DMS79 (cell line): ENCODE results near the gene POTEJ.
"Not testable (repeated sequence)": the region's sequence is repeated elsewhere in the genome, so short reads cannot be mapped to it uniquely, and the experiment has no call there.

ENCODE experiments used
- DNase-seq: peaks from one replicate; lab custom pipeline; 2025; lab: John Stamatoyannopoulos, UW

Gene POTEJ

DNA sequence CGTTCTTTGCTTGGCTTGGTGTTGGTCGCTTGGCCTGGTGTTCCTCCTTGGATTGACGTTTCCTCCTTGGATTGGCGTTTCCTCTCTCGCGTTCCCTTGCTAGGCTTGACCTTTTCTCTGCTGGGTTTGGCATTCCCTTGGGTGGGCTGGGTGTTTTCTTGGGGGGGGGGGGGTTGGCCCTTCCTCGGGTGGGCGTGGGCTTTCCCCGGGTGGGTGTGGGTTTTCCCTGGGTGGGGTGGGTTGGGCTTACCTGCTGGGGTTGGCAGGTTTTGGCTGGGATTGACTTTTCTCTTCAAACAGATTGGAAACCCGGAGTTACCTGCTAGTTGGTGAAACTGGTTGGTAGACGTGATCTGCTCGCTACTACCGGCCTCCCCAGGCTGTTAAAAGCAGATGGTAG, at the start of gene POTEJ:
Gene POTEJ, plus strand, starts transcription at position 301 of the 400 bp plus-strand sequence. Its CDS starts 93 bp downstream, at position 394.
- not testable (repeated sequence) for DNase-seq

DNA sequence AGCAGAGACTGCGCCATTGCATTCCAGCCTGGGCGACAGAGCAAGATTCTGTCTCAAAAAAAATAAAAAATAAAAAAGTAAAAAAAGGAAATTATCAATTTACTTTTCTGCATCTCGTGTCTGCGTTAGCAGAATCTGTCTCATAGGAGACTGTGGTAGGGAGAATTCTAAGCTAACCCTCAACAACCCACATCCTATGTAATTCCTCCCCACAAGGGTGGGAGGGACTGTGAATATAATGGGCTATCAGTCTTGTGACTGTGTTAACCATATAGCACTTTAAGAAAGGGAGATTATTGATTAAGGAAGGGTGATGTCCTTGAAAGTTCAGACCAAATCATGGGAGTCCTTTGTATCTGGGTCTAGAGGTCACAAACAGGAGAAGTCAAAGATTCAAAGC, 45.1 kb upstream of the POTEJ start:
- not testable (repeated sequence) for DNase-seq

DNA sequence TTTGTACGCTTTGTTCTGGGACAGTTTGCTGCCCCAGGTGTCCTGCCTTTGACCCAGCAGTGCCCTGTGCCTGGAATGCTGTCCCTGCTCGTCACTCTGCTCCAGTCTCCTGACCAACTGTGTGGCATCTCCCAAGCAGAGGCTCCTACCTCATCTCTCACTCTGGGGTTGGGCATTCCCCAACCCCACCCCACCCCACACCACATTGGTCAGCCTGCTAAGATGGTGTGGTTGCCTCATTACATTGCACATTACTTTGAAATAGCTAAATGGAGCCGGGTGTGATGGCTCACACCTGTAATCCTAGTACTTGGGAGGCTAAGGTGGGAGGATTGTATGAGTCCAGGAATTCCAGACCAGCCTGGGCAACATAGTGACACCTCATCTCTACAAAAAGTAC, 39.3 kb upstream of the POTEJ start:
- DNase-seq = not testable (repeated sequence)

GRCh38 chr2:130574230-130574629, 37.0 kb upstream of the POTEJ start:
- DNase-seq = not testable (repeated sequence)

DNA sequence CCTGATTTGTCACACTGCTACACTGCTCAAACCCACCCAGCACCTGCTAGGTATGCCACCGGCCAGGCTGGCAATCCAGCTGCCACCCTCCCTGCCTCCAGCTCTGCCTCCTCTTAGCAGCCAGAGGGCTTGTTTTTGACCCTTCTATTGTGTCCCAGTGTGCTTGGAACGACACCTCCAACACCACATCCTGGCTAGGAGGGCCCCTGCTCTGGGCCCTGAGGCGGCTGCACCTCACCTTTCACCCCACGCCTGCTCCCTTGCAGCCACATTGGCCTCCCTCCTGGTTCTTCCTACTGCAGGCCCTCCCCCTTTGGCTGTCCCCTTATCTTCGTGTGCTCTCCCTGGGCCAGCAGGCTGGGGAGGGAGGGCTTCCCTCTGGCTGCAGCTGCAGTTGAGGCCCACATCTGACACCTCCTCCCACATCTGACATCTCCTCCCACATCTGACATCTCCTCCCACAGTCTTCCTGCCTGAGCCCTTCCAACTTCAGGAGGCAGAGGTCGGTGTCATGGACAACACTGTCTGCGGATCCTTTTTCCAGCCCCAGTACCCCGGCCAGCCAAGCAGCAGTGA, 34.9 kb upstream of the POTEJ start:
- DNase-seq = not testable (repeated sequence)

- DNase-seq = not testable (repeated sequence)
Observed at GRCh38 chr2:130577559-130577958, 33.7 kb upstream of the POTEJ start.

- DNase-seq = not testable (repeated sequence)
Observed at GRCh38 chr2:130579121-130579520, 32.1 kb upstream of the POTEJ start.

- DNase-seq = not testable (repeated sequence)
Observed at GRCh38 chr2:130581491-130581890, 29.7 kb upstream of the POTEJ start.

- not testable (repeated sequence) for DNase-seq
Observed at GRCh38 chr2:130582970-130583369, 28.3 kb upstream of the POTEJ start.

DNA sequence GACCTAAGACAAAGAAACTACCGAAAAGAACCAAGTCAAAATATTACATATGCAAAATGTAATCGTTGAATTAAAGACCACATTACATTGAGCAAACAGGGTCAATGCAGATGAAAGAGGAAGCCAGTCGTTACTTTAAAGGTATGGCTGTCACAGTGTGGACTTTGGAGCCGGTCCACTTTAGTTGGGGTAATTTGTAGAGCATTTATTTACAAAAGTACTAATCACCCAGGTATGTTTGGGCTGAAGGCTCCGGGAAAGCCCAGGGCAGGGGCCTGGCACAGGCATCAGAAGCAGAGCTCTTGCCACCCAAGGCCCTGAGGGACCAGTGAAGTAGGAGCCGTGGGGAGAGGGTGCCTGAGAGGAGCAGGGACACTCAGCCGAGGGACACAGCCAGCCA, 27.7 kb upstream of the POTEJ start:
- DNase-seq = not testable (repeated sequence)

- DNase-seq = not testable (repeated sequence)
Observed at GRCh38 chr2:130584726-130585125, 26.5 kb upstream of the POTEJ start.

DNA sequence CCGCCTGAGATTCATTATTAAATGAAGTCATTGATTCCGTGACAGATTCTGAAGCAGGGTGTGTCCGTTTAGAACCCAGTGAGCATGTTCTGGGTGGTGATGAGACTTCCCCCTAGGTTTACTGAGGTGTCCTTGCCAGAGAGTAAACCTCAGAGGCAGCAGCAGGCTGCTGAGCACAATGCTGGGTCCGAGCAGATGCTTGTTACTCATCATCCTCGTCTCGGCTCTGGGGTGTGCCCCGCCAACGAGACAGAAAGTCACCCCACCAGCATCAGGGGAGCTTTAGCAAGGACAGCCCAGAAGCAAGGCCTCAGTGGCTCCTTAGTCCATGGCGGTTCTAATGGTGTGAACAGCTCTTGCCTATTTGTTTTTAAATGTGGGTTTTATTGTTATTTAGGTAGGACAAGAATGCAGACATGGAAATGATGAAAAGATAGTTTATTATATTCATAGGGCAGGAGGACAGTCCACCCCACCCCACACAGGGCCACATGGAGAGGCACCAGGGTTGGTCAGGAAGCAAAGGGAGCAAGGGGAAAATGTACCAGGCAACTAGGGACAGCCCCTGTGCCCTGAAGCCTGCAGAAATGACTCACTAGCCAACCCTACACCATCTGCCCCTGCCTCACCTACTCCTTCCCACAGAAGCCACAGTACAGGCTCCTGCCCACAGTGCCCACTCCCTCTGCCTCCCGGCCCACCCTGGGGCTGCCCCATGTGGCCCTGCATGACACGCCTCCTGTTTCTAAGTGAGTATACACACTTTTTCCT, 22.4 kb upstream of the POTEJ start:
- not testable (repeated sequence) for DNase-seq

DNA sequence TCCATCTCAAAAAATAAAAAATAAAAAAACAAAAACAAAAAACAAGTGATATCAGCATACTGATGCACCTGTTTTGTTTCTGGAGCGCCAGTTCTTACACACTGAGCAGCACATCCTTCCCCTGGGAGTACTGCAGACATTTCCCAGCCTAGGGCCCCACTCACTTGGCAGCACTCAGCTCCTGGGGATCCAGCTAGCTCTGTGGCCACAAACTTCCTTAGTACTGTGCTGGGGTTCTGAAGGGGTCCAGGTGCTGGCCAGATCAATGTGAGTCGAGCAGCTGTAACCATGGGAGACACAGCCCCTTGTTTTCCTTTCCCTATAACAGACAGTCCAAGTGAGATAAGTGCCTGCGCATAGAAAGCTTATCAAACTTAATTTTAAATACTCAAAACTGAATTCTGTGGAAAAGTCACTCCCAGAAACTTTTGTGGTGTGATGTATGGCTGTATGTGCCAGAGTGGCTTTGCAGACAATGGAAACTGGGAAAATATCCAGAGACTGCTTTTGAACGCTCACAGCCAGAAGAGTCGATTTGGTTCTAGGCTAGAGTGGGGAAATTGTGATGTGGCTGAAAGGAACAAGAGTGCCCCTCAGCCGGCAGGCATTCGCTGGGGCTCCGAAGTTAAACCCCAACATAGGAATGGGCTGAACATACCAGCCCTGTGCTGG, 20.9 kb upstream of the POTEJ start:
- not testable (repeated sequence) for DNase-seq

DNA sequence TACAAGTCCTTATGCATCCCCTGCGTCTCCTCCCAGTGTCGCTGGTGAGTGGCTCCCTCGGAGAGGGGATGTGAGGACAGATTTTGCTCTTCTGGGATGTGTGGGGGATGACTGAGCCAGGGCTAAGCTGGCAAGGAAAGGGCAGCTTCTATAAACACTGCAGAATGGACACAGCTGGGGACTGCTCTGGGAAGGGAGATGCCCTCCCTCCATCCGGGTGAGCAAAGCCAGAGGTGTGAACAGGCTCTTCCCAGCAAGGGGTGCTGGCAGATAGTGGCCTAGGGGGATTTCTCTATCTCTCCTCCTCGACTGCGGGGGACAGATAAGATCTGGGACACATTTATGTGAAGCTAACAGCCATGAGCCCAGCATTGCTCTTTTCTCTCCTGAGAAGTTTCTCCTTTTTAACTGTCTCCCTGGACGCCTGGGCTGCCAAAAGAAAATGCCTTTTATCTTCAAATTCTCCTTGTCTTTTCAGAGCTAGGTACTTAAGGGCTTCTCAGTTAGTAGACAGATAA, 20.3 kb upstream of the POTEJ start:
- DNase-seq = not testable (repeated sequence)

DNA sequence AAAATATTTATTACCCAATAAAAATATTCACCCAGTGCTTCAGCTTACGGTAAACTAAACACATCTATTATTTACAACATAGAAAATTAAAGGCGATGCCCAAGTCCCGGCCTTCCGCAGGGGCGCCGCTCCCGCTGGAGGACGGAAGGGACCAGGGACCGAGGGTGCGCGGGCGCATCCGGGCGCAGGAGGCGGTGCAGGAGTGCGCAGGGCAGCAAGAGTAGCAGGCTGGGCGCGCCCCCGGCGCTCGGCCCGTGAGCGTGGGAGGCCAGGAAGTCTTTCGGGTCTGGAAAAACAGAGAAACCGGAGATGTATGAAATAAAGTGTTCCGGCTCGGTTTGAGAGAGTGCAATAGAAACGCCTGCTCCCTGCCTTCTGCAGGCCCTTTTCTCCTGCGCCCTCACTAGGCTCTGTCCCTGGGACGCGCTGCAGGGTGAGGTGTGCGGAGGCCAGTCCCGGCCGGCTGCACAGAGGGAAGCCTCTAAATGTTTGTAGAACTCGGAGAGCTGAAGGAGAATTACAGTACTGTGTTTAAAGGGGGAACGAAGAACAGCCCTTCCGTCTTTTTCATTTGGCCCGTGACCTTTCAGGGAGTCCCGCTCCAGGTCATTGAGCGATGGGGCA, 18.3 kb upstream of the POTEJ start:
- not testable (repeated sequence) for DNase-seq

GRCh38 chr2:130594011-130594410, 17.2 kb upstream of the POTEJ start:
- DNase-seq = not testable (repeated sequence)

DNA sequence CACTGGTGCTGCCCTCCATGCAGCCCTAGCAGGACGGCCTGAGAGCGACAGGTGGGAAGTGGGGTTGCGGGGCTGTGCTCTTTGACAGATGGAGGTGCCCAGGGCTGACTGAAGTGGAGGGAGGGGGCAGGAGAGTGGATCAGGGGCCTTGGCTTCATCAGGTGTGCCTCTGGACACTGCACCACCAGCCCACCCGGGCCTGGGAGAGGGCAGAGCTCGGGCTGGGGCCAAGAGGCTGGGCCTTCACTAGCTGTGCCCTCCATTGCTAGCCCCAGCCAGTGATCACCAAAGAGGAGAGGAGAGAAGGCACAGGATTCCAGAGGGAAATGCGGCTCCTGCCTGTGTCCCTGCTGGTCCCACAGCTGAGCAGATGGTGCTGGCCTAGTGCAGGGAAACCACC, 14.5 kb upstream of the POTEJ start:
- not testable (repeated sequence) for DNase-seq

DNA sequence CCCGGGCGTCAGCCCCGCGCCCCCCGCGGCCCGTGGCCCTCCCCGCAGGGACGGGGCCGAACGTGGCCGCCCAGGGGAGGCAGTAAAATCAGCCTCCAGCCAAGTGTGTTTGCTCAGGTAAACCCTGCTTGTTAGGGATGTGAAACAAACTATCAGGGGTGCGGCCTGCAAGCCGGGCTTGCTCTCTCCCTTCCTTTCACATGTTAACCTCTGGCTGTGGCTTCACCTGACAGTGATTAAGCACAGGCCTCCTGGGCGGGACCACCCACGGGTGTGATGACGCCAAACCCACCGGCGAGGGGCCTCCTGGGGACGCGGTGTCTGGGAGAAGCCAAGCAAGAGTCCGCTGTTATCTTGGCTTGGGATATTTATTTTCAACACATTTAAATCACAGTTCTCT, 13.2 kb upstream of the POTEJ start:
- DNase-seq = not testable (repeated sequence)

GRCh38 chr2:130598463-130598862, 12.8 kb upstream of the POTEJ start:
- DNase-seq = not testable (repeated sequence)

DNA sequence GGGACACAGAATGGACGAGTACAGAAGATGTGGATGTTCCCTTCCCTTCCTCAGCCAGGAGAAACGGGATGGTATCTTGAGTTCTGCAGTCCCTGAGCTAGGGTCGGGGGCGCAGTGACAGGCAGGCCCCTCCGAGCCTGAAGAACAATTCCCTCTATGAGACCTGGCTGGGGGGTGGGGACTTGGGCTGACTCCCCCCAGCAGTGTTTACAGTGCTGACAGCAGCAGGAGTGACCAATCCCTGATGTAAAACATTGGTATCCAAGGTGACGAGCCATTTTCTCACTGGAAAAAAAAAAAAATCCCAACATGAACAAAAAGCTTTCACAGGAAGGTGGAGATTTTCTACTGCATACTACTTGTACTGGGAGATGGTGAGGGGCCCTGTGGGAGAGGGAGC, 11.8 kb upstream of the POTEJ start, which contains the start of gene CFC1:
Gene CFC1, minus strand, starts transcription at position 183 of the 400 bp plus-strand sequence. CDS start 288 bp downstream, outside the sequence.
- DNase-seq = not testable (repeated sequence)

DNA sequence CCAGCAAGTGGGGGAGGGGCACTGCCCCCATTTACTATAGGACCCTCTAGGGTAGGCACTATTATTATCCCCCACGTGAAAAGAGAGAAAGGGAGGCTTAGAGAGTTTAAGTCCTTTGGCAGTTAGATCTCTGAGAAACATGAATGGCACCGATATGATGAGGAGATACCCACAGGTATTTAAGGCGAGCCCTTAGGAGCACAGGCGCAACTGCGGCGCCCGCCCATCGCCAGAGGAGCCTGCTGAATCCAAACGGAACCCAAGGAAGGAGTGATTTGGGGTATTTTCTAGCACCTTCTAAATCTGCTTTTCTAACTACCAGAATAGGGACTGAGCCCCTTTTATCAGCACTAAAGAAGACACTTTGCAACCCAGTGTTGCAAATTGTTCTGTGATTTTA, 11.3 kb upstream of the POTEJ start:
- not testable (repeated sequence) for DNase-seq
